Measurements from ENCODE around the gene GPR176.
A peak's percentile ranks its signal among the peaks of the same experiment; 100 is the strongest.

The GPR176 gene

DNA sequence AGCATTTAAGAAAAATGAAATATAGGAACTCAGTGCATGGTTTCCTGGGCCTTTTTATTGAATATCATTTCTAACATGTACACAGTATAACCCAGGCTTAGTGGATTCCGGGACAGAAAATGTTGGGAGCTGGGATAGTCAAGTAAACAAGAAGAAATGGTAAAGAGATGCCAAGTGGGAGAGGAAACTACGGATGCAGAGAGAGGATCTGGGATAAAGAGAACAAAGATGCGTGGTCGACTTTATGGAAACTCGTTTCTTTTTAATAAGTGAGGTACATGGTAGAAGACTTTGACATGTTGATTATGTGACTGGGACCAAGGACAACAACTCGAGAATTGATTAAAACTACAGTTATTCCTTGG is 1.2 kb upstream of the GPR176 start:
- no peak overlapping the region for H3K23ac ChIP-seq (ENCODE audit: low read length in 2 of 2)
- H3K14ac ChIP-seq (ENCODE audit: low read length in 2 of 2), result no peak overlapping the region
- H2AK5ac ChIP-seq (ENCODE audit: low read length, severe bottlenecking), result no peak overlapping the region
- H3K4me2 ChIP-seq (ENCODE audit: low read length, poor library complexity, severe bottlenecking), result peak overlapping the region; percentile 58
- no peak overlapping the region for H2BK15ac ChIP-seq (ENCODE audit: low read depth, poor library complexity, severe bottlenecking)
- H4K91ac ChIP-seq (ENCODE audit: low read length), result no peak overlapping the region
- peak overlapping the region; percentile 97 for H3K9ac ChIP-seq (ENCODE audit: low read length)
- H3K4ac ChIP-seq (ENCODE audit: low read depth in 1 of 2, low read length in 2 of 2), result no peak overlapping the region
- H2BK5ac ChIP-seq (ENCODE audit: low read depth, low read length, poor library complexity, severe bottlenecking), result no peak overlapping the region
- peak overlapping the region; percentile 79 for H3K27ac ChIP-seq (ENCODE audit: low read length, poor library complexity, severe bottlenecking)
- H3K4me3 ChIP-seq (ENCODE audit: insufficient read depth in 1 of 2, low read depth in 1 of 2, low read length in 2 of 2), result peak overlapping the region; percentile 38 to 88
- 96% methylated on average over 6 of the region's 6 CpGs for WGBS
- peak overlapping the region in 1 of 2 experiments; percentile 68 for H3K18ac ChIP-seq (ENCODE audit: low read depth in 1 of 2, low read length in 2 of 2)
- peaks cover 4% of the 10 kb centered on the region for H3K4me1 ChIP-seq (ENCODE audit: control insufficient read depth, insufficient read depth, low read depth, low read length)
- H3K27me3 ChIP-seq (ENCODE audit: control insufficient read depth in 1 of 2, insufficient read depth in 1 of 2, low read length in 2 of 2), result no peaks in the 10 kb centered on the region
- H2AFZ ChIP-seq (ENCODE audit: low read depth, low read length), result no peak overlapping the region
- DNase-seq, result no peak
- H3K9me3 ChIP-seq (ENCODE audit: control insufficient read depth, low read length), result no peaks in the 10 kb centered on the region
- no peaks in the 10 kb centered on the region for H3K79me1 ChIP-seq (replicated peaks; ENCODE audit: low read length, poor library complexity, severe bottlenecking)
- H3K36me3 ChIP-seq (ENCODE audit: control insufficient read depth in 1 of 2, insufficient read depth in 2 of 2, low read depth in 1 of 2, low read length in 2 of 2), result peaks cover 0 to 3% of the 10 kb centered on the region in 2 experiments
- no peak overlapping the region for H2BK12ac ChIP-seq (ENCODE audit: low read length in 2 of 2)
- H2BK120ac ChIP-seq (ENCODE audit: low read depth, low read length), result peak overlapping the region; percentile 50
- peak overlapping the region; percentile 87 for H4K8ac ChIP-seq (ENCODE audit: low read length)

DNA sequence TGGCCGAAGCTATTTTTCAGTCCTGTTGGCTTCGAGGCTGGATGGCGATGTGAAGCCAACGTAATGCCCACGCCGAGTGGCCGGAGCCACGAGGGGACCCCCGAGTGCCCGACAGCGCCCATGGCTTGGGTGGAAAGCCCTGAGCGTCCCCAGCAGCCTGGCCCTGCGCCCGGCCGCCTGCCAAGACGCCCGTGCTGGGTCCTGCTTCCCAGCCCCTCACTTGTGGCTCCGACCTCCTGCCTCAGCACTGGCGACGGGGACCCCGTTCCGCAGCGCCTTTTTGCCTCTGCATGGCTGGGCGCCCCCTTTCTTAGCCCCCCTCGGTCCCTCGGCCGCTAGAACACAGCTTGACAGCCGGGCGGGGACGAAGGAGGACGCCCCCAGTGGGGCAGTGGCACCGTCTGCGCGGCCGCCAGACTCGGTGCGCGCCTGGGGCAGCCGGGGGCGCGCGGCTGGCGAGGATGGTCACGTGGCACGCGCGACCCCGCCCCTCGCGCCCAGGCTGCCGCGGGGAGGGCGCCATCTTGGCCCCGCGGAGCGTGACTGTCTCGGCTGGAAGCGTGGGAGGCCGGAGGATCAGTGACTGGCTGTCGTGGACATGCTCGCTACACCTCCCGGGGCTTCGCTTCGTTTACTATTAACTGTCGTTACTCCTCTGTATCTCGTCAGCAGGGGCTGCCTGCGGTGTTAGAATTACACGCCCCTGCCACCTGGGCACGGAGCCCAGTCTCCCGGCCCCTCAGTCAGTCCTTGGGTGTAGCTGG is 626 bp upstream of the GPR176 start:
- peak overlapping the region in 1 of 2 experiments; percentile 57 for H2BK12ac ChIP-seq (ENCODE audit: low read length in 2 of 2)

DNA sequence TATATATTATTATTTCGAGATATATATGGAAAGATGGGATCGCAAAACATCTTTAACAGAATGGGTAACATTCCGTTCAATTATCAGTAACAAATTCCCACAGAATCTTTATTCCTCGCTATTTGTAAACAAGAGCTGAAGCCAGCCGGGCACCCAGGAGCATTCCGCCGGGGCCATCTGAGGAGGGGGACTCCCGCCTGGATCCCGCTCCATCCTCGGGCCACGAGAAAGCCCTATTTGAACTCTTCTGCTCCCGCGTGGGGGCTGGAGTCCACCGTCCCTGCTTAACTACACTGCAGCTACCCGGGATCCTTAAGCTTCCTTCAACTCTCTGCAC is 687 bp downstream of the GPR176 start:
- no peak overlapping the region for H2AK5ac ChIP-seq (ENCODE audit: low read length, severe bottlenecking)
- peak overlapping the region; percentile 3 for H2AFZ ChIP-seq (ENCODE audit: low read depth, low read length)
- WGBS, result 0% methylated on average over 14 of the region's 15 CpGs
- H3K4me1 ChIP-seq (ENCODE audit: control insufficient read depth, insufficient read depth, low read depth, low read length), result peaks cover 2% of the 10 kb centered on the region
- no peaks in the 10 kb centered on the region for H3K9me3 ChIP-seq (ENCODE audit: control insufficient read depth, low read length)
- H3K27ac ChIP-seq (ENCODE audit: low read length, poor library complexity, severe bottlenecking), result peak overlapping the region; percentile 83
- H4K8ac ChIP-seq (ENCODE audit: low read length), result peak overlapping the region; percentile 80
- H2BK5ac ChIP-seq (ENCODE audit: low read depth, low read length, poor library complexity, severe bottlenecking), result peak overlapping the region; percentile 80
- no peak for DNase-seq
- peak overlapping the region in 1 of 2 experiments; percentile 23 for H3K18ac ChIP-seq (ENCODE audit: low read depth in 1 of 2, low read length in 2 of 2)
- peak overlapping the region; percentile 97 for H3K9ac ChIP-seq (ENCODE audit: low read length)
- peak overlapping the region; percentile 87 to 88 for H3K4me3 ChIP-seq (ENCODE audit: insufficient read depth in 1 of 2, low read depth in 1 of 2, low read length in 2 of 2)
- H3K14ac ChIP-seq (ENCODE audit: low read length in 2 of 2), result no peak overlapping the region
- H3K4me2 ChIP-seq (ENCODE audit: low read length, poor library complexity, severe bottlenecking), result peak overlapping the region; percentile 76
- H2BK120ac ChIP-seq (ENCODE audit: low read depth, low read length), result peak overlapping the region; percentile 34
- H2BK15ac ChIP-seq (ENCODE audit: low read depth, poor library complexity, severe bottlenecking), result peak overlapping the region; percentile 90
- H3K23ac ChIP-seq (ENCODE audit: low read length in 2 of 2), result no peak overlapping the region
- H4K91ac ChIP-seq (ENCODE audit: low read length), result no peak overlapping the region
- peaks cover 0 to 3% of the 10 kb centered on the region in 2 experiments for H3K36me3 ChIP-seq (ENCODE audit: control insufficient read depth in 1 of 2, insufficient read depth in 2 of 2, low read depth in 1 of 2, low read length in 2 of 2)
- H2BK12ac ChIP-seq (ENCODE audit: low read length in 2 of 2), result no peak overlapping the region
- H3K27me3 ChIP-seq (ENCODE audit: control insufficient read depth in 1 of 2, insufficient read depth in 1 of 2, low read length in 2 of 2), result no peaks in the 10 kb centered on the region
- peaks cover 1% of the 10 kb centered on the region for H3K79me1 ChIP-seq (replicated peaks; ENCODE audit: low read length, poor library complexity, severe bottlenecking)
- peak overlapping the region; percentile 2 to 51 for H3K4ac ChIP-seq (ENCODE audit: low read depth in 1 of 2, low read length in 2 of 2)

More for the DNA sequence above, 626 bp upstream of the GPR176 start:
- H2BK120ac ChIP-seq (ENCODE audit: low read depth, low read length), result peak overlapping the region; percentile 50
- H3K4me1 ChIP-seq (ENCODE audit: control insufficient read depth, insufficient read depth, low read depth, low read length), result peaks cover 4% of the 10 kb centered on the region
- H2BK15ac ChIP-seq (ENCODE audit: low read depth, poor library complexity, severe bottlenecking), result peak overlapping the region; percentile 18
- H3K27me3 ChIP-seq (ENCODE audit: control insufficient read depth in 1 of 2, insufficient read depth in 1 of 2, low read length in 2 of 2), result no peaks in the 10 kb centered on the region
- no peak overlapping the region for H2BK5ac ChIP-seq (ENCODE audit: low read depth, low read length, poor library complexity, severe bottlenecking)
- peak overlapping the region; percentile 97 for H3K9ac ChIP-seq (ENCODE audit: low read length)
- H4K91ac ChIP-seq (ENCODE audit: low read length), result peak overlapping the region; percentile 60
- H3K14ac ChIP-seq (ENCODE audit: low read length in 2 of 2), result peak overlapping the region in 1 of 2 experiments; percentile 29
- no peaks in the 10 kb centered on the region for H3K79me1 ChIP-seq (replicated peaks; ENCODE audit: low read length, poor library complexity, severe bottlenecking)
- H3K27ac ChIP-seq (ENCODE audit: low read length, poor library complexity, severe bottlenecking), result peak overlapping the region; percentile 79
- no peak overlapping the region for H2AK5ac ChIP-seq (ENCODE audit: low read length, severe bottlenecking)
- 2% methylated on average over 69 of the region's 70 CpGs for WGBS
- peak overlapping the region; percentile 87 for H4K8ac ChIP-seq (ENCODE audit: low read length)
- H3K4ac ChIP-seq (ENCODE audit: low read depth in 1 of 2, low read length in 2 of 2), result peak overlapping the region in 1 of 2 experiments; percentile 71
- peak overlapping the region; percentile 68 to 91 for H3K18ac ChIP-seq (ENCODE audit: low read depth in 1 of 2, low read length in 2 of 2)
- DNase-seq, result peak; percentile 82
- H3K23ac ChIP-seq (ENCODE audit: low read length in 2 of 2), result peak overlapping the region in 1 of 2 experiments; percentile 46
- H3K36me3 ChIP-seq (ENCODE audit: control insufficient read depth in 1 of 2, insufficient read depth in 2 of 2, low read depth in 1 of 2, low read length in 2 of 2), result peaks cover 0 to 3% of the 10 kb centered on the region in 2 experiments
- H3K9me3 ChIP-seq (ENCODE audit: control insufficient read depth, low read length), result no peaks in the 10 kb centered on the region
- peak overlapping the region; percentile 87 to 88 for H3K4me3 ChIP-seq (ENCODE audit: insufficient read depth in 1 of 2, low read depth in 1 of 2, low read length in 2 of 2)
- no peak overlapping the region for H2AFZ ChIP-seq (ENCODE audit: low read depth, low read length)
- H3K4me2 ChIP-seq (ENCODE audit: low read length, poor library complexity, severe bottlenecking), result peak overlapping the region; percentile 76

DNA sequence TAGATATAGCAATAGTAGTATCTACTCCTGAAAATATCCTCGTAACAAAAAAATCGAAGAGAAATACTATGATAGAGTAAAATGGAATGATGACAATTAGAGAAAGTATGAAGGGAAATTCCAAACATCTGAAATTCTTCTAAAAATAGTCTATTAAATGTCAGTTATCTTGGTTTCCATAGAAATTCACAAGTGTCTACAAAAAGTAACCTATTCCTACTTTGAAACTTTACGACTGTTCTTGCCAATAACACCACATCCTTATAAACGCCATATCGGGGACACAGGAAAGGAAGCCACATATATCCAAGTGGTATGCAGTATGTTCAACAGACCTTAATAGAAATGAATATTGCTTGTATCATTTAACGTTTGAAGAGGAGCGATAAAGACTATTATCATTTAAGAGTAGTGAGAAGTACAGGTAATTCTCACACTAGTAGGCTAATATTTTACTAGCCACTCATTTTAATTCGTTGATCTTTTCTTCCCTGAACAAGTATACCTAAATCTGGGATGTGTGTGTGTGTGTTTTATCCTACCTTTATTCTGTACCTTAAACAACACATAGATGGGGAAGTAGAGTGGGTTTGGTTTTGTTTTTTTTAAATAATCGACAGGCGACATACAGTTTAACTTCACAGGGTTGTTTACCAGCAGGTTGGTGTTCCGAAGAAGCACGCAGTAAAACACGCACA is 1.2 kb downstream of the GPR176 start:
- WGBS, result 12% methylated on average over 5 of the region's 13 CpGs
- Histone ChIP-seq H4K8ac (ENCODE audit: low read length) (no peak overlapping the region), H3K14ac (ENCODE audit: low read length in 2 of 2) (no peak overlapping the region), H3K4me3 (ENCODE audit: insufficient read depth in 1 of 2, low read depth in 1 of 2, low read length in 2 of 2) (peak overlapping the region in 1 of 2 experiments; percentile 88), H3K27ac (ENCODE audit: low read length, poor library complexity, severe bottlenecking) (peak overlapping the region; percentile 83), H3K18ac (ENCODE audit: low read depth in 1 of 2, low read length in 2 of 2) (no peak overlapping the region), H3K4me1 (ENCODE audit: control insufficient read depth, insufficient read depth, low read depth, low read length) (peaks cover 2% of the 10 kb centered on the region), H3K36me3 (ENCODE audit: control insufficient read depth in 1 of 2, insufficient read depth in 2 of 2, low read depth in 1 of 2, low read length in 2 of 2) (peaks cover 0 to 3% of the 10 kb centered on the region in 2 experiments), H2AK5ac (ENCODE audit: low read length, severe bottlenecking) (no peak overlapping the region), H3K4ac (ENCODE audit: low read depth in 1 of 2, low read length in 2 of 2) (no peak overlapping the region), H2BK12ac (ENCODE audit: low read length in 2 of 2) (no peak overlapping the region), H2BK120ac (ENCODE audit: low read depth, low read length) (no peak overlapping the region), H4K91ac (ENCODE audit: low read length) (no peak overlapping the region), H2BK5ac (ENCODE audit: low read depth, low read length, poor library complexity, severe bottlenecking) (no peak overlapping the region), H2BK15ac (ENCODE audit: low read depth, poor library complexity, severe bottlenecking) (no peak overlapping the region), H3K27me3 (ENCODE audit: control insufficient read depth in 1 of 2, insufficient read depth in 1 of 2, low read length in 2 of 2) (no peaks in the 10 kb centered on the region), H3K23ac (ENCODE audit: low read length in 2 of 2) (no peak overlapping the region), H3K9me3 (ENCODE audit: control insufficient read depth, low read length) (no peaks in the 10 kb centered on the region), H3K9ac (ENCODE audit: low read length) (peak overlapping the region; percentile 97), H3K79me1 (replicated peaks; ENCODE audit: low read length, poor library complexity, severe bottlenecking) (peaks cover 1% of the 10 kb centered on the region), H2AFZ (ENCODE audit: low read depth, low read length) (no peak overlapping the region), H3K4me2 (ENCODE audit: low read length, poor library complexity, severe bottlenecking) (peak overlapping the region; percentile 71)
- DNase-seq, result peak; percentile 89

Measured in mesenchymal stem cell (in vitro differentiated cells and primary cell).